ENCODE data around the gene CELA2A.

CELA2A gene

GRCh38 chr1:15449567-15449966 is 7.0 kb upstream of the CELA2A start:
- TF ChIP-seq SPI1 (IDR thresholded peaks at IDR 0.05; ENCODE audit: borderline replicate concordance, low read depth) (no peak), CTCF (IDR thresholded peaks at IDR 0.05; ENCODE audit: insufficient read depth, low read length) (no peak), GABPA (IDR thresholded peaks at IDR 0.05; ENCODE audit: low read depth) (no peak), POLR2AphosphoS5 (IDR thresholded peaks at IDR 0.05; ENCODE audit: low read depth) (no peak)
- TF ChIP-seq, protein P1, sequence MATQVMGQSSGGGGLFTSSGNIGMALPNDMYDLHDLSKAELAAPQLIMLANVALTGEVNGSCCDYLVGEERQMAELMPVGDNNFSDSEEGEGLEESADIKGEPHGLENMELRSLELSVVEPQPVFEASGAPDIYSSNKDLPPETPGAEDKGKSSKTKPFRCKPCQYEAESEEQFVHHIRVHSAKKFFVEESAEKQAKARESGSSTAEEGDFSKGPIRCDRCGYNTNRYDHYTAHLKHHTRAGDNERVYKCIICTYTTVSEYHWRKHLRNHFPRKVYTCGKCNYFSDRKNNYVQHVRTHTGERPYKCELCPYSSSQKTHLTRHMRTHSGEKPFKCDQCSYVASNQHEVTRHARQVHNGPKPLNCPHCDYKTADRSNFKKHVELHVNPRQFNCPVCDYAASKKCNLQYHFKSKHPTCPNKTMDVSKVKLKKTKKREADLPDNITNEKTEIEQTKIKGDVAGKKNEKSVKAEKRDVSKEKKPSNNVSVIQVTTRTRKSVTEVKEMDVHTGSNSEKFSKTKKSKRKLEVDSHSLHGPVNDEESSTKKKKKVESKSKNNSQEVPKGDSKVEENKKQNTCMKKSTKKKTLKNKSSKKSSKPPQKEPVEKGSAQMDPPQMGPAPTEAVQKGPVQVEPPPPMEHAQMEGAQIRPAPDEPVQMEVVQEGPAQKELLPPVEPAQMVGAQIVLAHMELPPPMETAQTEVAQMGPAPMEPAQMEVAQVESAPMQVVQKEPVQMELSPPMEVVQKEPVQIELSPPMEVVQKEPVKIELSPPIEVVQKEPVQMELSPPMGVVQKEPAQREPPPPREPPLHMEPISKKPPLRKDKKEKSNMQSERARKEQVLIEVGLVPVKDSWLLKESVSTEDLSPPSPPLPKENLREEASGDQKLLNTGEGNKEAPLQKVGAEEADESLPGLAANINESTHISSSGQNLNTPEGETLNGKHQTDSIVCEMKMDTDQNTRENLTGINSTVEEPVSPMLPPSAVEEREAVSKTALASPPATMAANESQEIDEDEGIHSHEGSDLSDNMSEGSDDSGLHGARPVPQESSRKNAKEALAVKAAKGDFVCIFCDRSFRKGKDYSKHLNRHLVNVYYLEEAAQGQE (IDR thresholded peaks at IDR 0.05; ENCODE audit: insufficient replicate concordance, low read depth) = no peak

GRCh38 chr1:15451014-15451722 is 5.4 kb upstream of the CELA2A start:
- H3K27ac ChIP-seq (replicated peaks) = no peak overlapping the region
- H3K27me3 ChIP-seq (ENCODE audit: insufficient read depth, poor library complexity, severe bottlenecking) = no peaks in the 10 kb centered on the region
- TF ChIP-seq GABPA (IDR thresholded peaks at IDR 0.05; ENCODE audit: low read depth) (no peak), CTCF (IDR thresholded peaks at IDR 0.05; ENCODE audit: insufficient read depth, low read length) (no peak), POLR2AphosphoS5 (IDR thresholded peaks at IDR 0.05; ENCODE audit: low read depth) (no peak), SPI1 (IDR thresholded peaks at IDR 0.05; ENCODE audit: borderline replicate concordance, low read depth) (no peak)
- TF ChIP-seq, protein P1 (IDR thresholded peaks at IDR 0.05; ENCODE audit: insufficient replicate concordance, low read depth) = no peak
- no peak for DNase-seq (ENCODE audit: low read depth in 1 of 2, low spot score in 1 of 2)
- no peak overlapping the region for H3K4me3 ChIP-seq (replicated peaks; ENCODE audit: insufficient read depth, low read length)

More at GRCh38 chr1:15449567-15449966, 7.0 kb upstream of the CELA2A start:
- DNase-seq (ENCODE audit: low read depth in 1 of 2, low spot score in 1 of 2) = no peak
- H3K27ac ChIP-seq (replicated peaks) = no peak overlapping the region
- H3K27me3 ChIP-seq (ENCODE audit: insufficient read depth, poor library complexity, severe bottlenecking) = peaks cover 2% of the 10 kb centered on the region
- H3K4me3 ChIP-seq (replicated peaks; ENCODE audit: insufficient read depth, low read length) = no peak overlapping the region

DNA sequence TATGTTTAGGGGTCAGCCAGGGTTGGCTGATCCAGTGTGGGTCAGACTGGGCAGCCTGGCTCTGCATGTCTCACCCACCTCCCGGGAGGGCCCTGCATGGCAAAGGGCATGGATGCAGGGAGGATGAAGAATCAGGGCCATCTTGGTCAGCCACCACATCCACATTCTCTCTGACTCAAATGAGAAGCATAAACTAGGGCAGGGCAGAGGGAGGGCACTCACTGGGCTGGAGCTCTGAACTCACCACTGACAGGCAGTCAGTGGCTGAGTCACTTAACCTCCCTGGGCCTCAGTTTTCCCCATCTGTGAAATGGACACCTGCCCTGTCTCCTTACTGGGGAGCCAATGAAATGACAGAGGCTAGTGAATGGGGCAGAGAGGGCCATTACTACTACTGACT is 4.3 kb upstream of the CELA2A start:
- DNase-seq (ENCODE audit: low read depth in 1 of 2, low spot score in 1 of 2) = no peak
- Histone ChIP-seq H3K4me3 (replicated peaks; ENCODE audit: insufficient read depth, low read length) (no peak overlapping the region), H3K27ac (replicated peaks) (no peak overlapping the region), H3K27me3 (ENCODE audit: insufficient read depth, poor library complexity, severe bottlenecking) (no peaks in the 10 kb centered on the region)
- TF ChIP-seq GABPA (IDR thresholded peaks at IDR 0.05; ENCODE audit: low read depth) (no peak), SPI1 (IDR thresholded peaks at IDR 0.05; ENCODE audit: borderline replicate concordance, low read depth) (no peak), POLR2AphosphoS5 (IDR thresholded peaks at IDR 0.05; ENCODE audit: low read depth) (no peak), CTCF (IDR thresholded peaks at IDR 0.05; ENCODE audit: insufficient read depth, low read length) (no peak)
- TF ChIP-seq, protein P1 (IDR thresholded peaks at IDR 0.05; ENCODE audit: insufficient replicate concordance, low read depth) = no peak
